ENCODE data around the gene HNRNPA0.

HNRNPA0 gene

GRCh38 chr5:137728048-137728447 is 26.1 kb downstream of the HNRNPA0 start:
- no peak for DNase-seq

- no peak for DNase-seq
These were observed 26.5 kb downstream of the HNRNPA0 start for GRCh38 chr5:137727623-137728022.

- no peak for DNase-seq
These were observed 29.9 kb downstream of the HNRNPA0 start for GRCh38 chr5:137724251-137724650.

- no peak for DNase-seq
These were observed 35.6 kb downstream of the HNRNPA0 start for GRCh38 chr5:137718611-137719010.

GRCh38 chr5:137716337-137716736 is 37.8 kb downstream of the HNRNPA0 start:
- no peak for DNase-seq

GRCh38 chr5:137715456-137715855 is 38.7 kb downstream of the HNRNPA0 start:
- DNase-seq: no peak

GRCh38 chr5:137714946-137715345 is 39.2 kb downstream of the HNRNPA0 start:
- no peak for DNase-seq

- no peak for DNase-seq
These were observed 39.7 kb downstream of the HNRNPA0 start for GRCh38 chr5:137714494-137714893.

GRCh38 chr5:137712139-137712667 is 42.0 kb downstream of the HNRNPA0 start:
- no peak for DNase-seq

GRCh38 chr5:137710086-137710485 is 44.1 kb downstream of the HNRNPA0 start:
- no peak for DNase-seq

- no peak for DNase-seq
These were observed 45.2 kb downstream of the HNRNPA0 start for GRCh38 chr5:137708796-137709559.

- DNase-seq: peak in 2 of 51 donors; percentile 0 to 2
These were observed 46.1 kb downstream of the HNRNPA0 start for GRCh38 chr5:137708062-137708461.

GRCh38 chr5:137706841-137707240 is 47.3 kb downstream of the HNRNPA0 start:
- DNase-seq: no peak

GRCh38 chr5:137705106-137705505 is 49.1 kb downstream of the HNRNPA0 start:
- no peak for DNase-seq

GRCh38 chr5:137703565-137703964 is 50.6 kb downstream of the HNRNPA0 start:
- no peak for DNase-seq

- no peak for DNase-seq
These were observed 53.9 kb downstream of the HNRNPA0 start for GRCh38 chr5:137700282-137700680.

- peak in 1 of 51 donors; percentile 26 for DNase-seq
These were observed 54.6 kb downstream of the HNRNPA0 start for GRCh38 chr5:137699336-137700281.

GRCh38 chr5:137696481-137696880 is 57.7 kb downstream of the HNRNPA0 start:
- no peak for DNase-seq

GRCh38 chr5:137695651-137696428 is 58.3 kb downstream of the HNRNPA0 start:
- DNase-seq: no peak

All from hypothalamus (tissue), 51 donors.